ENCODE results near the gene SLK. TPM values are rescaled to one million over a fixed set of nuclear protein-coding genes. Genes with fewer than 3 reads are reported as not detected.

Gene SLK
- total and polyA plus RNA-seq, 4 donors: 16.0 to 50.2 (median 33.3) TPM

GRCh38 chr10:104056619-104057273, 89.8 kb downstream of the SLK start:
- Histone ChIP-seq H3K27ac (ENCODE audit: low read depth in 1 of 2, low read length in 2 of 2) (no peak overlapping the region), H3K4me1 (ENCODE audit: control insufficient read depth in 1 of 2, insufficient read depth in 2 of 2, low read length in 2 of 2) (no peaks in the 10 kb centered on the region), H3K9me3 (ENCODE audit: control insufficient read depth, low read length) (no peaks in the 10 kb centered on the region), H3K27me3 (ENCODE audit: control insufficient read depth in 1 of 2, insufficient read depth in 2 of 2, low read length in 1 of 2) (no peaks in the 10 kb centered on the region), H3K4me3 (ENCODE audit: low read length in 2 of 2) (no peak overlapping the region), H3K36me3 (ENCODE audit: control insufficient read depth in 1 of 2, insufficient read depth in 2 of 2, low read length in 1 of 2) (no peaks in the 10 kb centered on the region)
- WGBS, 2 donors: 86% methylated on average over 14 of the region's 14 CpGs
- ATAC-seq (ENCODE audit: low FRiP score) (no peak), DNase-seq (no peak)
- intact Hi-C loops (cut with DNase I): no loop called here

GRCh38 chr10:104057717-104058116, 90.8 kb downstream of the SLK start:
- intact Hi-C loops (cut with DNase I): no loop called here
- 73 to 76% methylated on average over 6 of the region's 6 CpGs for WGBS, 2 donors
- Histone ChIP-seq H3K9me3 (ENCODE audit: control insufficient read depth, low read length) (no peaks in the 10 kb centered on the region), H3K27me3 (ENCODE audit: control insufficient read depth in 1 of 2, insufficient read depth in 2 of 2, low read length in 1 of 2) (no peaks in the 10 kb centered on the region), H3K4me1 (ENCODE audit: control insufficient read depth in 1 of 2, insufficient read depth in 2 of 2, low read length in 2 of 2) (no peaks in the 10 kb centered on the region), H3K4me3 (ENCODE audit: low read length in 2 of 2) (no peak overlapping the region), H3K27ac (ENCODE audit: low read depth in 1 of 2, low read length in 2 of 2) (no peak overlapping the region), H3K36me3 (ENCODE audit: control insufficient read depth in 1 of 2, insufficient read depth in 2 of 2, low read length in 1 of 2) (no peaks in the 10 kb centered on the region)
- ATAC-seq (ENCODE audit: low FRiP score) (no peak), DNase-seq (no peak)

- ATAC-seq (ENCODE audit: low FRiP score) (no peak), DNase-seq (no peak)
- 69 to 72% methylated on average over 4 of the region's 4 CpGs for WGBS, 2 donors
- no peaks in the 10 kb centered on the region for H3K4me1 ChIP-seq (ENCODE audit: control insufficient read depth in 1 of 2, insufficient read depth in 2 of 2, low read length in 2 of 2)
- no peaks in the 10 kb centered on the region for H3K27me3 ChIP-seq (ENCODE audit: control insufficient read depth in 1 of 2, insufficient read depth in 2 of 2, low read length in 1 of 2)
- H3K36me3 ChIP-seq (ENCODE audit: control insufficient read depth in 1 of 2, insufficient read depth in 2 of 2, low read length in 1 of 2): no peaks in the 10 kb centered on the region
- no peak overlapping the region for H3K4me3 ChIP-seq (ENCODE audit: low read length in 2 of 2)
- H3K27ac ChIP-seq (ENCODE audit: low read depth in 1 of 2, low read length in 2 of 2): no peak overlapping the region
- H3K9me3 ChIP-seq (ENCODE audit: control insufficient read depth, low read length): no peaks in the 10 kb centered on the region
- intact Hi-C loops (cut with DNase I): no loop called here
These were observed 92.4 kb downstream of the SLK start for GRCh38 chr10:104059364-104059763.

GRCh38 chr10:104061196-104061595, 94.3 kb downstream of the SLK start:
- no peak for ATAC-seq (ENCODE audit: low FRiP score)

GRCh38 chr10:104065748-104066147, 98.8 kb downstream of the SLK start:
- no peak for ATAC-seq (ENCODE audit: low FRiP score)

More at GRCh38 chr10:104061196-104061595, 94.3 kb downstream of the SLK start:
- Histone ChIP-seq H3K4me1 (ENCODE audit: control insufficient read depth in 1 of 2, insufficient read depth in 2 of 2, low read length in 2 of 2) (no peaks in the 10 kb centered on the region), H3K27me3 (ENCODE audit: control insufficient read depth in 1 of 2, insufficient read depth in 2 of 2, low read length in 1 of 2) (no peaks in the 10 kb centered on the region), H3K4me3 (ENCODE audit: low read length in 2 of 2) (no peak overlapping the region), H3K36me3 (ENCODE audit: control insufficient read depth in 1 of 2, insufficient read depth in 2 of 2, low read length in 1 of 2) (no peaks in the 10 kb centered on the region), H3K27ac (ENCODE audit: low read depth in 1 of 2, low read length in 2 of 2) (no peak overlapping the region), H3K9me3 (ENCODE audit: control insufficient read depth, low read length) (no peaks in the 10 kb centered on the region)
- intact Hi-C loops (cut with DNase I): no loop called here
- DNase-seq: no peak
- 91 to 93% methylated on average over 6 of the region's 6 CpGs for WGBS, 2 donors

GRCh38 chr10:104066945-104067344, 100.0 kb downstream of the SLK start:
- Histone ChIP-seq H3K36me3 (ENCODE audit: control insufficient read depth in 1 of 2, insufficient read depth in 2 of 2, low read length in 1 of 2) (no peaks in the 10 kb centered on the region), H3K4me3 (ENCODE audit: low read length in 2 of 2) (no peak overlapping the region), H3K4me1 (ENCODE audit: control insufficient read depth in 1 of 2, insufficient read depth in 2 of 2, low read length in 2 of 2) (no peaks in the 10 kb centered on the region), H3K27me3 (ENCODE audit: control insufficient read depth in 1 of 2, insufficient read depth in 2 of 2, low read length in 1 of 2) (no peaks in the 10 kb centered on the region), H3K9me3 (ENCODE audit: control insufficient read depth, low read length) (no peaks in the 10 kb centered on the region), H3K27ac (ENCODE audit: low read depth in 1 of 2, low read length in 2 of 2) (no peak overlapping the region)
- ATAC-seq (ENCODE audit: low FRiP score): no peak
- 81 to 83% methylated on average over 7 of the region's 7 CpGs for WGBS, 2 donors
- no peak for DNase-seq
- intact Hi-C loops (cut with DNase I): no loop called here

More at GRCh38 chr10:104065748-104066147, 98.8 kb downstream of the SLK start:
- Histone ChIP-seq H3K27ac (ENCODE audit: low read depth in 1 of 2, low read length in 2 of 2) (no peak overlapping the region), H3K4me3 (ENCODE audit: low read length in 2 of 2) (no peak overlapping the region), H3K4me1 (ENCODE audit: control insufficient read depth in 1 of 2, insufficient read depth in 2 of 2, low read length in 2 of 2) (no peaks in the 10 kb centered on the region), H3K9me3 (ENCODE audit: control insufficient read depth, low read length) (no peaks in the 10 kb centered on the region), H3K27me3 (ENCODE audit: control insufficient read depth in 1 of 2, insufficient read depth in 2 of 2, low read length in 1 of 2) (no peaks in the 10 kb centered on the region), H3K36me3 (ENCODE audit: control insufficient read depth in 1 of 2, insufficient read depth in 2 of 2, low read length in 1 of 2) (no peaks in the 10 kb centered on the region)
- DNase-seq: no peak
- intact Hi-C loops (cut with DNase I): no loop called here
- WGBS, 2 donors: 94 to 97% methylated on average over 1 of the region's 1 CpG

GRCh38 chr10:104067525-104067924, 100.6 kb downstream of the SLK start:
- no peak for ATAC-seq (ENCODE audit: low FRiP score)
- WGBS, 2 donors: 63 to 68% methylated on average over 12 of the region's 12 CpGs

GRCh38 chr10:104069613-104070012, 102.7 kb downstream of the SLK start:
- 39 to 52% methylated on average over 6 of the region's 6 CpGs for WGBS, 2 donors
- DNase-seq (no peak), ATAC-seq (ENCODE audit: low FRiP score) (no peak)
- Histone ChIP-seq H3K27me3 (ENCODE audit: control insufficient read depth in 1 of 2, insufficient read depth in 2 of 2, low read length in 1 of 2) (no peaks in the 10 kb centered on the region), H3K36me3 (ENCODE audit: control insufficient read depth in 1 of 2, insufficient read depth in 2 of 2, low read length in 1 of 2) (no peaks in the 10 kb centered on the region), H3K4me1 (ENCODE audit: control insufficient read depth in 1 of 2, insufficient read depth in 2 of 2, low read length in 2 of 2) (no peaks in the 10 kb centered on the region), H3K27ac (ENCODE audit: low read depth in 1 of 2, low read length in 2 of 2) (no peak overlapping the region), H3K4me3 (ENCODE audit: low read length in 2 of 2) (no peak overlapping the region), H3K9me3 (ENCODE audit: control insufficient read depth, low read length) (no peaks in the 10 kb centered on the region)
- intact Hi-C loops (cut with DNase I): no loop called here

More at GRCh38 chr10:104067525-104067924, 100.6 kb downstream of the SLK start:
- Histone ChIP-seq H3K4me3 (ENCODE audit: low read length in 2 of 2) (no peak overlapping the region), H3K27me3 (ENCODE audit: control insufficient read depth in 1 of 2, insufficient read depth in 2 of 2, low read length in 1 of 2) (no peaks in the 10 kb centered on the region), H3K9me3 (ENCODE audit: control insufficient read depth, low read length) (no peaks in the 10 kb centered on the region), H3K4me1 (ENCODE audit: control insufficient read depth in 1 of 2, insufficient read depth in 2 of 2, low read length in 2 of 2) (no peaks in the 10 kb centered on the region), H3K27ac (ENCODE audit: low read depth in 1 of 2, low read length in 2 of 2) (no peak overlapping the region), H3K36me3 (ENCODE audit: control insufficient read depth in 1 of 2, insufficient read depth in 2 of 2, low read length in 1 of 2) (no peaks in the 10 kb centered on the region)
- intact Hi-C loops (cut with DNase I): no loop called here
- no peak for DNase-seq

- ATAC-seq (ENCODE audit: low FRiP score): no peak
- H3K4me1 ChIP-seq (ENCODE audit: control insufficient read depth in 1 of 2, insufficient read depth in 2 of 2, low read length in 2 of 2): no peaks in the 10 kb centered on the region
- no peaks in the 10 kb centered on the region for H3K27me3 ChIP-seq (ENCODE audit: control insufficient read depth in 1 of 2, insufficient read depth in 2 of 2, low read length in 1 of 2)
- H3K9me3 ChIP-seq (ENCODE audit: control insufficient read depth, low read length): no peaks in the 10 kb centered on the region
- WGBS, 2 donors: 53 to 64% methylated on average over 5 of the region's 5 CpGs
- H3K4me3 ChIP-seq (ENCODE audit: low read length in 2 of 2): no peak overlapping the region
- DNase-seq: no peak
- no peak overlapping the region for H3K27ac ChIP-seq (ENCODE audit: low read depth in 1 of 2, low read length in 2 of 2)
- H3K36me3 ChIP-seq (ENCODE audit: control insufficient read depth in 1 of 2, insufficient read depth in 2 of 2, low read length in 1 of 2): no peaks in the 10 kb centered on the region
- intact Hi-C loops (cut with DNase I): no loop called here
These were observed 105.8 kb downstream of the SLK start for GRCh38 chr10:104072786-104073185.

All from aorta (tissue), 5 donors.